B cell (primary cell): ENCODE data around the gene TOP3B. TPM values are rescaled to one million over a fixed set of nuclear protein-coding genes. Genes with fewer than 3 reads are reported as not detected.

Source experiments
- ATAC-seq: fragments of 200-7000 bp; cut with Tn5 transposase; one replicate; pipeline ENCODE4 v1.10.0; 2021; ENCODE audit warnings: low read depth, mild to moderate bottlenecking, moderate number of reproducible peaks, moderate library complexity
- CTCF ChIA-PET: fragments of 350-600 bp; sonication (Branson Sonifier 250); formaldehyde crosslinking; loops from one replicate; lab custom pipeline; 2021; ENCODE audit warnings: antibody characterized with exemption, inconsistent platforms; lab: Charles Lee
- POLR2A ChIA-PET: fragments of 350-600 bp; sonication (Branson Sonifier 250); formaldehyde crosslinking; loops from one replicate; lab custom pipeline; 2021; ENCODE audit warnings: antibody characterized with exemption; lab: Charles Lee
- DNase-seq: peaks from one replicate; pipeline ENCODE4 v3.0.0; 2013
- H2AFZ ChIP-seq: 2 replicates; pipeline ENCODE4 v1.6.1; 2012; ENCODE audit warnings: mild to moderate bottlenecking, low read depth, low read length; ENCODE audit not compliant: insufficient read depth, poor library complexity, severe bottlenecking
- H3K27ac ChIP-seq, 2 donors: 1 replicate in 1 of 2; 2 replicates in 1 of 2; pipeline ENCODE4 v1.5.1; 2012 to 2013; ENCODE audit warnings: low read length in 2 of 2, mild to moderate bottlenecking in 2 of 2, moderate library complexity in 1 of 2
- H3K27me3 ChIP-seq, 4 experiments: fragments of 200-600 bp in 1 of 4; sonication (generic) in 1 of 4; replicated peaks in 1 of 4; 1 replicate in 2 of 4; 2 replicates in 2 of 4; pipeline versions ENCODE4 v1.6.1 to v1.7.0; 2013 to 2016; ENCODE audit warnings: low read length in 3 of 4, mild to moderate bottlenecking in 2 of 4, mixed read lengths in 1 of 4, moderate library complexity in 1 of 4; ENCODE audit not compliant: insufficient read depth in 4 of 4, control insufficient read depth in 3 of 4; ENCODE audit errors: control extremely low read depth in 1 of 4
- H3K36me3 ChIP-seq, 2 experiments: replicated peaks in 1 of 2; 1 replicate in 1 of 2; 2 replicates in 1 of 2; pipeline versions ENCODE4 v1.6.1 to v1.7.1; 2013; ENCODE audit warnings: low read length in 1 of 2; ENCODE audit not compliant: insufficient read depth in 2 of 2, control insufficient read depth in 1 of 2; ENCODE audit errors: control extremely low read depth in 1 of 2, extremely low read depth in 1 of 2
- H3K4me1 ChIP-seq, 2 donors: fragments of 200-600 bp in 1 of 2; sonication (generic) in 1 of 2; 1 replicate in 1 of 2; 2 replicates in 1 of 2; pipeline versions ENCODE4 v1.5.1 to v1.6.1; 2013 to 2017; ENCODE audit warnings: low read length in 2 of 2; ENCODE audit not compliant: control insufficient read depth in 2 of 2, insufficient read depth in 2 of 2
- H3K4me2 ChIP-seq: replicated peaks from 2 replicates; pipeline ENCODE3; 2012; ENCODE audit warnings: mild to moderate bottlenecking, low read depth, low read length; ENCODE audit not compliant: poor library complexity, severe bottlenecking
- H3K4me3 ChIP-seq, 5 experiments: fragments of 200-600 bp in 1 of 5; sonication (generic) in 1 of 5; 1 replicate in 3 of 5; 2 replicates in 2 of 5; pipeline versions ENCODE4 v1.5.1 to v1.7.0; 2011 to 2016; ENCODE audit warnings: low read length in 4 of 5, mild to moderate bottlenecking in 4 of 5, low read depth in 2 of 5, control low read depth in 1 of 5, moderate library complexity in 1 of 5; ENCODE audit not compliant: insufficient read depth in 1 of 5; ENCODE audit errors: control extremely low read depth in 1 of 5, extremely low read depth in 1 of 5
- H3K79me2 ChIP-seq: fragments of 200-600 bp; sonication (generic); one replicate; pipeline ENCODE4 v1.6.0; 2016; ENCODE audit warnings: low read length; ENCODE audit not compliant: control insufficient read depth, insufficient read depth
- H3K9ac ChIP-seq: fragments of 200-600 bp; sonication (generic); 2 replicates; pipeline ENCODE4 v1.6.1; 2017; ENCODE audit warnings: mild to moderate bottlenecking, low read length, moderate library complexity
- H3K9me3 ChIP-seq, 3 donors: one replicate each; pipeline versions ENCODE4 v1.6.1 to v1.7.1; 2013; ENCODE audit warnings: low read length in 2 of 3; ENCODE audit not compliant: control insufficient read depth in 2 of 3, insufficient read depth in 1 of 3; ENCODE audit errors: control extremely low read depth in 1 of 3
- H4K20me1 ChIP-seq: 2 replicates; pipeline ENCODE4 v1.6.0; 2012; ENCODE audit warnings: mild to moderate bottlenecking, low read length; ENCODE audit not compliant: insufficient read depth, control insufficient read depth, poor library complexity, severe bottlenecking
- H3K27ac Mint-ChIP-seq: one replicate; pipeline ENCODE4 v1.8.0; 2021; ENCODE audit warnings: mixed read lengths
- H3K27me3 Mint-ChIP-seq: one replicate; pipeline ENCODE4 v1.8.0; 2021; ENCODE audit warnings: mixed read lengths
- H3K4me1 Mint-ChIP-seq: one replicate; pipeline ENCODE4 v1.8.0; 2021; ENCODE audit warnings: mixed read lengths
- H3K4me3 Mint-ChIP-seq: one replicate; pipeline ENCODE4 v1.8.0; 2021; ENCODE audit warnings: mixed read lengths
- H3K9me3 Mint-ChIP-seq: one replicate; pipeline ENCODE4 v1.8.0; 2022; ENCODE audit warnings: mixed read lengths; ENCODE audit not compliant: insufficient read depth
- CTCF ChIP-seq: fragments of 200-600 bp; IDR thresholded peaks from one replicate; pipeline ENCODE4 v1.8.0; 2022; ENCODE audit warnings: antibody characterized with exemption, mild to moderate bottlenecking
- EZH2 ChIP-seq: IDR thresholded peaks from 2 replicates; pipeline ENCODE4 v1.6.1; 2012; ENCODE audit warnings: borderline replicate concordance, low read depth, mild to moderate bottlenecking, moderate library complexity, low read length; ENCODE audit not compliant: insufficient read depth, poor library complexity, severe bottlenecking
- WGBS: methylation state at CpG from one replicate; pipeline ENCODE4 v1.1.5; 2013; ENCODE audit warnings: missing lambda C conversion rate; ENCODE audit not compliant: insufficient coverage; 5-methylcytosine and 5-hydroxymethylcytosine counted together
- intact Hi-C: fragments of 100-400 bp; cut with micrococcal nuclease; formaldehyde crosslinking; loops from one replicate; pipeline ENCODE4 v1.10.0; 2022
- polyA plus RNA-seq: library from polyadenylated mRNA; depleted of rRNA; stranded (reverse); fragments of >200 nt; gene quantifications from 2 replicates; pipeline ENCODE4 v1.2.3, GENCODE V29; 2012
- total RNA-seq, 2 donors: library from RNA; stranded (reverse); fragments of 120-200 nt in 1 of 2; gene quantifications; 1 replicate in 1 of 2; 2 replicates in 1 of 2; pipeline versions ENCODE4 v1.2.3 to v1.2.4, GENCODE V29; 2013 to 2022

The TOP3B gene
- total and polyA plus RNA-seq, 2 donors (not counting 1 experiment from before 2014, with no cell fraction given): 77.1 to 105 TPM

DNA sequence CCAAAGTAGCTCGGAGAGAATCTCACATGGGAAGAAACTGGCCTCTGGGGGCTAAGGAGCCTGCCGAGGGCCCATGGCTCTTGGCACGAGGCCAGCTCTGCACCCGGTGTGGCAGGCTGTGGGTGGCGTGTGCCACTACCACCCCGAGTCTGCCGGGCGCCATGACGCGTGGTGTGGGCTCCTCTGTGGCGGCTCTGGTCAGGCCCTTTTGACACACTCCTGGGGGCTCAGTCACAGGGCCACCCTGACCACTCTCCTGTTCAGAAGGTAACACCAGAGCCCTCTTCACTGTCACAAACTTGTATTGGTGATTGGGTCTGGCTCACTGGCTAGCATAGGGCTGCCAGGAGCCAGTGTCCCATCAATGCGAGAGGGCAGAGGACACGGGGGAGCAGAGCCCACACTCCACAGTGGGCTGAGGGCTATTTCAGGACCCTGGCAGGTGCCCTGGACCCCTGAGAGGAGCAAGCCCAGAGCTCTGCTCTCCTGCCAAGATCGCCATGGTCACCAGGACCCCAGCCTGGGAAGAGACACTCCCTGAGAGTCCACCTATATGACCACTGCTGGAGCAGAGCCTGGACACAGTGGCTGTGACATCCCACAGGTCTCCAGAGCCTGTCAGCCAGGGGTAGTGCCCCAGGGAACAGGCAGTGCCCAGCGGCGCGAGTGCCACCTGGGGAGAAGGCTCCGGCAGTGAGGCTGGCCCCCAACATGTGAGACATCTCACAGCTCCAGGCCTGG, 21.3 kb downstream of the TOP3B start:
- Mint-ChIP-seq H3K27me3 (no peaks in the 10 kb centered on the region), H3K9me3 (no peaks in the 10 kb centered on the region), H3K27ac (no peak overlapping the region), H3K4me3 (no peak overlapping the region), H3K4me1 (no peaks in the 10 kb centered on the region)
- Histone ChIP-seq H3K4me1 (no peaks in the 10 kb centered on the region), H3K36me3 (peaks cover 0 to 63% of the 10 kb centered on the region in 2 experiments), H3K27ac (no peak overlapping the region), H3K9ac (no peak overlapping the region), H3K79me2 (no peaks in the 10 kb centered on the region), H3K4me3 (no peak overlapping the region), H3K4me2 (no peak overlapping the region), H3K27me3 (no peaks in the 10 kb centered on the region), H3K9me3 (no peaks in the 10 kb centered on the region), H4K20me1 (no peaks in the 10 kb centered on the region), H2AFZ (no peak overlapping the region)
- intact Hi-C loops: no loop called here
- no peak for TF ChIP-seq EZH2
- no peak for TF ChIP-seq CTCF
- DNase-seq: no peak
- ChIA-PET POLR2A (no interaction called here), CTCF (no interaction called here)
- WGBS: 96% methylated on average over 15 of the region's 18 CpGs
- ATAC-seq: no peak
